Activated T-cell treated with anti-CD3 and anti-CD28 coated beads, Interleukin-2, amount 50 U/mL, for 24 hours (primary cell): ENCODE data around the gene ADGB.
"Not testable (repeated sequence)": the region's sequence is repeated elsewhere in the genome, so short reads cannot be mapped to it uniquely, and the experiment has no call there.

Source experiments
- DNase-seq: peaks from one replicate; pipeline ENCODE4 v3.0.0-alpha.2; 2020
- H3K27ac Mint-ChIP-seq: 2 replicates; pipeline ENCODE4 v1.8.0; 2020; ENCODE audit warnings: mild to moderate bottlenecking, mixed read lengths
- H3K27me3 Mint-ChIP-seq: 2 replicates; pipeline ENCODE4 v1.8.0; 2020; ENCODE audit warnings: mixed read lengths
- H3K36me3 Mint-ChIP-seq: 2 replicates; pipeline ENCODE4 v1.8.0; 2020; ENCODE audit warnings: low read depth, mixed read lengths
- H3K4me1 Mint-ChIP-seq: 2 replicates; pipeline ENCODE4 v1.8.0; 2020; ENCODE audit warnings: low read depth, mixed read lengths
- H3K4me3 Mint-ChIP-seq: 2 replicates; pipeline ENCODE4 v1.8.0; 2020; ENCODE audit warnings: mild to moderate bottlenecking, moderate library complexity, mixed read lengths
- H3K9me3 Mint-ChIP-seq: 2 replicates; pipeline ENCODE4 v1.8.0; 2020; ENCODE audit warnings: mixed read lengths

ADGB gene

DNA sequence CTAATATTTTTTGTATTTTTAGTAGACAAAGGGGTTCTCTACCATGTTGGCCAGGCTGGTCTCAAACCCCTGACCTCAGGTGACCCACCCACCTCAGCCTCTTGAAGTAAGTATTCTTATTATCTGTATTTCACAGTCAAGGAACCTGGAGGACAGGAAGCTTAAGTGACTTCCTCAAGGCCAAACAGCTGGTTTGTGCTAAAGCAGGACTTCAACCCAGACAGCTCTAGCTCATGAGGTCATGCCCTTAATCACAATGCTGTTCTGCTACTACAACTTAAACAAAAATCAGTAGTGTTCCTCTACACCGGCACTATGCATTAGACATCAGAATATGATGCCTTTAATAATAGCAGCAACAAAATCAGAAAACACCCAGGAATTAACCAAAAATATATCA lies 168.9 kb downstream of the ADGB start:
- Mint-ChIP-seq H3K9me3 (no peaks in the 10 kb centered on the region), H3K27me3 (peaks cover 5% of the 10 kb centered on the region), H3K36me3 (no peaks in the 10 kb centered on the region), H3K4me3 (no peak overlapping the region), H3K27ac (no peak overlapping the region), H3K4me1 (peaks cover 24% of the 10 kb centered on the region)
- no peak for DNase-seq

DNA sequence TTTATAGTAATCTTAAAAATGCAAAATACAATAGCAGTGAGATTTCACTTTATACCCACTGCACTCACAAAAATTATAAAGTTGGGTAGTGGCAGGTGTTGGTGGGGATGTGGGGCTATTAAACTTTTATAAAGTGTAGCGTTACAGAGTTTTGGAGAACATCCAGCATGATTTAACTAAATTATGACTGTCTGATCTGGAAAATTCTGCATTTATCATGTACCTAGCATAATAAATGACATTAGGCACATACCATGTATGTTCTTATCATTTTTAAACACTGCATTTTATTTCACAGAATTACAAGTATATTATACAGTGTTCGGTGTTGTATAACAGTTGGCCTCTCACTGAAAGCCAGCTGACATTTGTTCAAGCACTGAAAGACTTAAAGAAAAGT lies 169.9 kb downstream of the ADGB start:
- H3K4me1 Mint-ChIP-seq: peaks cover 24% of the 10 kb centered on the region
- H3K9me3 Mint-ChIP-seq: no peaks in the 10 kb centered on the region
- H3K27ac Mint-ChIP-seq: no peak overlapping the region
- no peak overlapping the region for H3K4me3 Mint-ChIP-seq
- no peaks in the 10 kb centered on the region for H3K27me3 Mint-ChIP-seq
- no peak for DNase-seq
- no peaks in the 10 kb centered on the region for H3K36me3 Mint-ChIP-seq

DNA sequence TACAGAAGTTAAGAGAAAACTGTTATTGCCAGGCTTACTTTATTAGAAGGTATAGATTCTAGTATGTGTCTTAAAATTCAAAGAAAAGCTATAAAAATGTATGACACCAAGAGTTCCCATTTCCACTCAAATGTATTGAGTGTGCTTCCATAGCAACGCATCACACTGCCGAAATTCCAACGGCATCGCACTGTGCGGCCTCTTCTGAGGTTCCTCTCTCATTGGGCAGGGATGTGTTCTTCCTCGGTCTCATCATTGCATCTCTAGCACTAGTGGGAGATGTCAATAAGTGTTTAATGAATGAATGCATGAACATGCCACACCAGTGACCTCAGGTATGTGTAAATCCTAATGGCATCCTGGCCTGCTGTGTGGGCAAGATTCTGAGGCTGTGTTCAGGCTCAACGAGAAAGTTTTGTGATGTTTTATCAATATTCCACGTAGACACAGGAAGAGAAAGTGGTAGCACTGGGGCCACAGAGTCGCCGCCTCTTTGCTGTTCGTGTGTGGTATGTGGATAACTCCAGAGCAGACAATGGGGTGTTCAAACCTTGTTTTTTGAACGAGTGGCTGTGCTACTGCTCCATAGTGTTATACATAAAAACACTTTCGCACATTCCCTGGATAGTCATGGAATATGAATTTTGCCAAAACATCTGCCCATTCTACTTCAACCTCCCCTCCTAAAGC lies 171.6 kb downstream of the ADGB start:
- Mint-ChIP-seq H3K4me3 (peak overlapping the region; percentile 61), H3K27ac (peak overlapping the region; percentile 6), H3K36me3 (no peaks in the 10 kb centered on the region), H3K9me3 (no peaks in the 10 kb centered on the region), H3K4me1 (peaks cover 24% of the 10 kb centered on the region), H3K27me3 (no peaks in the 10 kb centered on the region)
- no peak for DNase-seq

DNA sequence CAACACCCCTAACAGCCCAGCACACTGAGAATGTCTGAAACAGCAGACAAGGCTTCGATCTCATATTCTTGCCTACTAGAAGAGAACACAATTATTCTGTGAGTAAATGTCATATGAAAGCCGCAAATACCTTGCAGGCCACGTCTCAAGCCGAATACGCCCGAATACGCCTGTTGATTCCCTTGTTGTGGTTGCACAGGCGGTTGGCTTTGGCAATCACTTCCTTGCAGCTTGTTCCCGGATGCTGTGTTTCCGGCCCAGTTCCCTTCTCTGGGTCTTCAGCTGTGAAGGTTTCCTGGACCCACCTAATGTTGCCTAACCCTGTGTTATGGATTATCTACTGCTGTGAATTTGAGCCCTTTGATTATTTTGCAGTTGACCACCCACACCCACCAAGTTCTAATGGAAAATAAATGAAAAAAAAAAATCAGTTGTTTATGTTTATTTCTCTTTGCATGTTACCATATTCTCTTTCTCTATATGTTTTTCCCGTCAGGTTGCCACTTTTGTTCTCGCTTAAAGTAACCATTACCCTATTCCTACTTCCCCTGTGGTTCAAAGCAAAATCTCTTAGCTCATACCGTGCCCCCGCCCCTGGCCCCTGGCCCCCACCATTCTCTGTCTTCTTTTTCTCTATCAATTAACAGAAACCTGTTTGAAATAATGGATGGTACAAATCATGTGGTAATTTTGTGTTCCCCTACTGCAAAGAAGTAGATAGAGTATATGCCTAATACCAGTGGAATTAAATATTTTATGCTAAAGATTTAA lies 172.4 kb downstream of the ADGB start:
- Mint-ChIP-seq H3K4me1 (peaks cover 24% of the 10 kb centered on the region), H3K36me3 (no peaks in the 10 kb centered on the region), H3K4me3 (peak overlapping the region; percentile 61), H3K9me3 (no peaks in the 10 kb centered on the region), H3K27ac (peak overlapping the region; percentile 6), H3K27me3 (no peaks in the 10 kb centered on the region)
- DNase-seq: peak; percentile 37

- no peak for DNase-seq
- H3K4me3 Mint-ChIP-seq: no peak overlapping the region
- no peaks in the 10 kb centered on the region for H3K36me3 Mint-ChIP-seq
- no peak overlapping the region for H3K27ac Mint-ChIP-seq
- H3K9me3 Mint-ChIP-seq: peaks cover 2% of the 10 kb centered on the region
- no peaks in the 10 kb centered on the region for H3K27me3 Mint-ChIP-seq
- peaks cover 19% of the 10 kb centered on the region for H3K4me1 Mint-ChIP-seq
Observed at GRCh38 chr6:146775220-146775619, 176.4 kb downstream of the ADGB start.

- DNase-seq: no peak
- H3K9me3 Mint-ChIP-seq: peaks cover 2% of the 10 kb centered on the region
- H3K4me1 Mint-ChIP-seq: peaks cover 4% of the 10 kb centered on the region
- H3K27ac Mint-ChIP-seq: no peak overlapping the region
- no peaks in the 10 kb centered on the region for H3K27me3 Mint-ChIP-seq
- no peaks in the 10 kb centered on the region for H3K36me3 Mint-ChIP-seq
- no peak overlapping the region for H3K4me3 Mint-ChIP-seq
Observed at GRCh38 chr6:146781836-146782235, 183.1 kb downstream of the ADGB start.

GRCh38 chr6:146785001-146785585 lies 186.3 kb downstream of the ADGB start:
- H3K4me3 Mint-ChIP-seq: no peak overlapping the region
- DNase-seq: no peak

DNA sequence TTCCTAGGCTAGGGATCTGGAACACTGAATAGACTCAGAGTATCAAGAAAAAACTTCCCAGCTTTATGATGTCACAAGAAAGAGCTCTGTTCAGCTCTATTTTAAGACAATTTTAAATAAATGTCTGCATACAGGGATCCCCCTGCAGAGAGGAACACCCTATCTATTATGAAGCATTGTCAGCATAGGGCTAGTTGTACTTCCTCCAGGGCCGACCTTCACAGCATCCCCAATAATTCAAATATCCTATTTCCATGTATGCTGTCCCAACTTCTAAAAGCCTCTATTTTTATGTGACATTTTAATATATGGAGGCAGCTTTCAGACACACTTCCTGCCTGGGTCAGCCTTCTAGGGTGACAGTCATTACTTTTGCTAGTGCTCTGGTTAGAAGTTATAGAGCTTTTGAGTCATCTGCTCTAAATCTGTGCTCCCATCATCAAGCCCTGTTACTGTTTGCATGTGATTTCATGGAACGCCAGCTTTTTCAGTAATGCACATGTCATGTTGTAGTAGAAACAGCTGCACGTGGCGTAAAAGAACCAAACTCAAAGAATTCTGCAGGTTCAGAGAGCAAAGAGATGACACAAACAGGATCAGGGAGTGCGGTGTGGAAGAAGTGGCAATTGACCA lies 189.2 kb downstream of the ADGB start:
- no peaks in the 10 kb centered on the region for H3K36me3 Mint-ChIP-seq
- peaks cover 5% of the 10 kb centered on the region for H3K4me1 Mint-ChIP-seq
- no peak overlapping the region for H3K27ac Mint-ChIP-seq
- H3K27me3 Mint-ChIP-seq: peaks cover 7% of the 10 kb centered on the region
- H3K4me3 Mint-ChIP-seq: no peak overlapping the region
- no peaks in the 10 kb centered on the region for H3K9me3 Mint-ChIP-seq
- DNase-seq: no peak

More at GRCh38 chr6:146785001-146785585, 186.3 kb downstream of the ADGB start:
- Mint-ChIP-seq H3K4me1 (peaks cover 5% of the 10 kb centered on the region), H3K27me3 (no peaks in the 10 kb centered on the region), H3K36me3 (no peaks in the 10 kb centered on the region), H3K9me3 (no peaks in the 10 kb centered on the region), H3K27ac (no peak overlapping the region)

GRCh38 chr6:146790561-146791091 lies 191.9 kb downstream of the ADGB start:
- Mint-ChIP-seq H3K36me3 (no peaks in the 10 kb centered on the region), H3K27ac (no peak overlapping the region), H3K27me3 (peaks cover 17% of the 10 kb centered on the region), H3K9me3 (no peaks in the 10 kb centered on the region), H3K4me1 (peaks cover 1% of the 10 kb centered on the region), H3K4me3 (no peak overlapping the region)
- no peak for DNase-seq

DNA sequence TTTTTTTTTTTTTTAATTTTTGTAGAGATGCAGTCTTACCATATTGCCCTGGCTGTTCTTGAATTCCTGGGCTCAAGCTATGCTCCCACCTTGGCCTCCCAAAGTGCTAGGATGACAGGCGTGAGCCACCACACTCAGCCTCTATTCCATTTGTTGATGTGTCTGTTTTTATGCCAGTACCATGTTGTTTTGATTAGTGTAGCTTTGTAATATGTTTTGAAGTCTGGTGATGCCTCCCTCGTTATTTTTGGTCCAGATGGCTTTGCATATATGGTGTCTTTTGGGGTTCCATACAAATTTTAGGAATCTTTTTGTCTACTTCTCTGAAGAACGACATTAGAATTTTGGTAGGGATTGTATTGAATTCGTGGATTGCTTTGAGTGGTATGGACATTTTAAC lies 193.2 kb downstream of the ADGB start:
- H3K9me3 Mint-ChIP-seq: no peaks in the 10 kb centered on the region
- DNase-seq: no peak
- H3K4me1 Mint-ChIP-seq: peaks cover 1% of the 10 kb centered on the region
- H3K36me3 Mint-ChIP-seq: no peaks in the 10 kb centered on the region
- peaks cover 17% of the 10 kb centered on the region for H3K27me3 Mint-ChIP-seq
- no peak overlapping the region for H3K4me3 Mint-ChIP-seq
- no peak overlapping the region for H3K27ac Mint-ChIP-seq

GRCh38 chr6:146793218-146793617 lies 194.4 kb downstream of the ADGB start:
- H3K4me1 Mint-ChIP-seq, H3K9me3 Mint-ChIP-seq, H3K4me3 Mint-ChIP-seq, H3K36me3 Mint-ChIP-seq, DNase-seq, H3K27ac Mint-ChIP-seq: not testable (repeated sequence)
- peaks cover 17% of the 10 kb centered on the region for H3K27me3 Mint-ChIP-seq

GRCh38 chr6:146795479-146796133 lies 196.8 kb downstream of the ADGB start:
- H3K4me1 Mint-ChIP-seq: no peaks in the 10 kb centered on the region
- no peak for DNase-seq
- peaks cover 17% of the 10 kb centered on the region for H3K27me3 Mint-ChIP-seq
- no peaks in the 10 kb centered on the region for H3K9me3 Mint-ChIP-seq
- no peak overlapping the region for H3K27ac Mint-ChIP-seq
- no peaks in the 10 kb centered on the region for H3K36me3 Mint-ChIP-seq
- H3K4me3 Mint-ChIP-seq: no peak overlapping the region

GRCh38 chr6:146803167-146803566 lies 204.4 kb downstream of the ADGB start:
- not testable (repeated sequence) for H3K9me3 Mint-ChIP-seq, H3K4me3 Mint-ChIP-seq, H3K4me1 Mint-ChIP-seq, DNase-seq, H3K27me3 Mint-ChIP-seq, H3K27ac Mint-ChIP-seq, H3K36me3 Mint-ChIP-seq

GRCh38 chr6:146803601-146804000 lies 204.8 kb downstream of the ADGB start:
- no peaks in the 10 kb centered on the region for H3K36me3 Mint-ChIP-seq
- H3K27me3 Mint-ChIP-seq: peaks cover 9% of the 10 kb centered on the region
- no peaks in the 10 kb centered on the region for H3K4me1 Mint-ChIP-seq
- H3K27ac Mint-ChIP-seq: no peak overlapping the region
- no peaks in the 10 kb centered on the region for H3K9me3 Mint-ChIP-seq
- no peak for DNase-seq
- H3K4me3 Mint-ChIP-seq: no peak overlapping the region
